OCI-LY1 (cell line): ENCODE results near the gene GHITM.

Experiments used
- H2AFZ ChIP-seq: fragments of 200-600 bp; sonication (generic), shearing (Covaris generic); 2 replicates; pipeline ENCODE4 v1.6.0; 2014; ENCODE audit warnings: antibody characterized with exemption, mild to moderate bottlenecking, low read length
- H3F3A ChIP-seq: fragments of 200-600 bp; sonication (generic), shearing (Covaris generic); 2 replicates; pipeline ENCODE4 v1.6.0; 2014; ENCODE audit warnings: mild to moderate bottlenecking, antibody characterized with exemption, low read length, moderate library complexity; ENCODE audit not compliant: insufficient read depth
- H3K27ac ChIP-seq: fragments of 200-600 bp; sonication (generic); 2 replicates; pipeline ENCODE4 v1.5.1; 2014; ENCODE audit warnings: low read length, mixed run types, mild to moderate bottlenecking, low read depth; ENCODE audit not compliant: poor library complexity, severe bottlenecking
- H3K27me3 ChIP-seq: fragments of 200-600 bp; sonication (generic); 2 replicates; pipeline ENCODE4 v1.6.0; 2014; ENCODE audit warnings: antibody characterized with exemption, mild to moderate bottlenecking, low read length, moderate library complexity; ENCODE audit not compliant: insufficient read depth
- H3K36me3 ChIP-seq: fragments of 200-600 bp; sonication (generic); 2 replicates; pipeline ENCODE4 v1.6.1; 2014; ENCODE audit warnings: mild to moderate bottlenecking, antibody characterized with exemption, low read length, moderate library complexity, mixed read lengths; ENCODE audit not compliant: insufficient read depth
- H3K4me1 ChIP-seq: fragments of 200-600 bp; sonication (generic); 2 replicates; pipeline ENCODE4 v1.5.1; 2014; ENCODE audit warnings: mild to moderate bottlenecking, low read length, moderate library complexity; ENCODE audit not compliant: insufficient read depth, severe bottlenecking
- H3K4me2 ChIP-seq: fragments of 200-600 bp; sonication (generic), shearing (Covaris generic); 2 replicates; pipeline ENCODE4 v1.6.1; 2014; ENCODE audit warnings: low read length
- H3K4me3 ChIP-seq: fragments of 200-600 bp; sonication (generic); 2 replicates; pipeline ENCODE4 v1.5.1; 2014; ENCODE audit warnings: low read length, low read depth, mild to moderate bottlenecking, mixed read lengths; ENCODE audit not compliant: poor library complexity, severe bottlenecking
- H3K79me2 ChIP-seq: fragments of 200-600 bp; shearing (Covaris generic); 2 replicates; pipeline ENCODE4 v1.6.1; 2016; ENCODE audit warnings: mixed run types, low read length, mixed read lengths; ENCODE audit not compliant: insufficient read depth
- H3K9ac ChIP-seq: fragments of 200-600 bp; sonication (generic), shearing (Covaris generic); 2 replicates; pipeline ENCODE4 v1.6.1; 2014; ENCODE audit warnings: mild to moderate bottlenecking, low read length, mixed read lengths
- H3K9me2 ChIP-seq: fragments of 200-600 bp; sonication (generic), shearing (Covaris generic); 2 replicates; pipeline ENCODE4 v1.6.1; 2014; ENCODE audit warnings: low read depth, mild to moderate bottlenecking, low read length, mixed read lengths
- H3K9me3 ChIP-seq: fragments of 200-600 bp; shearing (Covaris generic); 2 replicates; pipeline ENCODE4 v1.6.1; 2014; ENCODE audit warnings: low read length, mixed read lengths
- H4K20me1 ChIP-seq: fragments of 200-600 bp; sonication (generic), shearing (Covaris generic); 2 replicates; pipeline ENCODE4 v1.6.0; 2016; ENCODE audit warnings: mild to moderate bottlenecking, low read length; ENCODE audit not compliant: insufficient read depth
- CTCF ChIP-seq: fragments of 200-600 bp; sonication (generic), shearing (Covaris generic); IDR thresholded peaks from 2 replicates; pipeline ENCODE4 v1.5.1; 2017; ENCODE audit warnings: mild to moderate bottlenecking, antibody characterized with exemption, low read length, moderate library complexity, mixed read lengths
- EZH2 ChIP-seq: fragments of 200-600 bp; sonication (generic), shearing (Covaris generic); IDR thresholded peaks from 2 replicates; pipeline ENCODE4 v1.8.0; 2017; ENCODE audit warnings: borderline replicate concordance, mixed run types, mild to moderate bottlenecking, antibody characterized with exemption, low read length, moderate library complexity, mixed read lengths

The GHITM gene

GRCh38 chr10:84156009-84156408, 16.7 kb downstream of the GHITM start:
- no peaks in the 10 kb centered on the region for H3F3A ChIP-seq
- H2AFZ ChIP-seq: no peak overlapping the region
- H3K9me3 ChIP-seq: no peaks in the 10 kb centered on the region
- TF ChIP-seq CTCF (no peak), EZH2 (no peak)
- peaks cover 42% of the 10 kb centered on the region for H3K36me3 ChIP-seq
- no peaks in the 10 kb centered on the region for H3K79me2 ChIP-seq
- no peaks in the 10 kb centered on the region for H4K20me1 ChIP-seq
- H3K4me2 ChIP-seq: no peak overlapping the region
- no peak overlapping the region for H3K4me3 ChIP-seq
- no peaks in the 10 kb centered on the region; the same call in 1 of the 2 replicates for H3K27me3 ChIP-seq
- no peaks in the 10 kb centered on the region for H3K9me2 ChIP-seq
- no peak overlapping the region for H3K27ac ChIP-seq
- H3K4me1 ChIP-seq: no peaks in the 10 kb centered on the region
- no peak overlapping the region for H3K9ac ChIP-seq

GRCh38 chr10:84156768-84157167, 17.5 kb downstream of the GHITM start:
- no peaks in the 10 kb centered on the region; the same call in 1 of the 2 replicates for H3K27me3 ChIP-seq
- H3K4me2 ChIP-seq: no peak overlapping the region
- H3F3A ChIP-seq: no peaks in the 10 kb centered on the region
- H3K4me3 ChIP-seq: no peak overlapping the region
- no peaks in the 10 kb centered on the region for H4K20me1 ChIP-seq
- no peaks in the 10 kb centered on the region for H3K79me2 ChIP-seq
- no peaks in the 10 kb centered on the region for H3K9me2 ChIP-seq
- H2AFZ ChIP-seq: no peak overlapping the region
- no peak overlapping the region for H3K9ac ChIP-seq
- no peaks in the 10 kb centered on the region for H3K4me1 ChIP-seq
- no peak overlapping the region for H3K27ac ChIP-seq
- TF ChIP-seq CTCF (no peak), EZH2 (no peak)
- peaks cover 35% of the 10 kb centered on the region for H3K36me3 ChIP-seq
- H3K9me3 ChIP-seq: no peaks in the 10 kb centered on the region

- H3F3A ChIP-seq: no peaks in the 10 kb centered on the region
- no peak overlapping the region for H3K4me3 ChIP-seq
- H3K36me3 ChIP-seq: peaks cover 22% of the 10 kb centered on the region
- TF ChIP-seq CTCF: no peak
- TF ChIP-seq EZH2: no peak
- H3K4me1 ChIP-seq: no peaks in the 10 kb centered on the region
- H3K9ac ChIP-seq: no peak overlapping the region
- H2AFZ ChIP-seq: no peak overlapping the region
- no peaks in the 10 kb centered on the region for H3K9me2 ChIP-seq
- no peaks in the 10 kb centered on the region for H3K79me2 ChIP-seq
- H3K4me2 ChIP-seq: no peak overlapping the region
- H3K9me3 ChIP-seq: no peaks in the 10 kb centered on the region
- no peak overlapping the region for H3K27ac ChIP-seq
- no peaks in the 10 kb centered on the region for H4K20me1 ChIP-seq
- no peaks in the 10 kb centered on the region; the same call in 1 of the 2 replicates for H3K27me3 ChIP-seq
Observed at GRCh38 chr10:84158061-84158460, 18.8 kb downstream of the GHITM start.
